OCI-LY7 (cell line): Measurements from ENCODE around the gene SLC16A10. TPM values are rescaled to one million over a fixed set of nuclear protein-coding genes. Genes with fewer than 3 reads are reported as not detected.

Experiments used
- BruUV-seq: library from RNA; stranded (reverse); fragments of 400-500 nt; replicated peaks from 2 replicates; lab custom pipeline; 2021; lab: Mats Ljungman, UMichigan
- CTCF ChIA-PET: fragments of 300-600 bp; sonication (Branson Sonifier 250); formaldehyde crosslinking; loops from one replicate; lab custom pipeline; 2022; ENCODE audit warnings: antibody characterized with exemption; ENCODE audit not compliant: unreplicated experiment; lab: Charles Lee
- POLR2A ChIA-PET: fragments of 300-600 bp; sonication (Branson Sonifier 250); formaldehyde crosslinking; loops from one replicate; lab custom pipeline; 2022; ENCODE audit warnings: antibody characterized with exemption; lab: Charles Lee
- DNase-seq: peaks from one replicate; pipeline ENCODE4 v3.0.0-alpha.2; 2015; ENCODE audit warnings: low spot score
- H2AFZ ChIP-seq: fragments of 200-600 bp; sonication (generic), shearing (Covaris generic); 2 replicates; pipeline ENCODE4 v1.6.1; 2014; ENCODE audit warnings: mild to moderate bottlenecking, antibody characterized with exemption, low read length, moderate library complexity
- H3K27ac ChIP-seq: fragments of 200-600 bp; sonication (generic); 2 replicates; pipeline ENCODE4 v1.5.1; 2014; ENCODE audit warnings: mixed run types, low read depth, mild to moderate bottlenecking, moderate library complexity, low read length, inconsistent platforms; ENCODE audit not compliant: poor library complexity, severe bottlenecking
- H3K36me3 ChIP-seq: fragments of 200-600 bp; sonication (generic); 2 replicates; pipeline ENCODE4 v1.6.1; 2014; ENCODE audit warnings: mild to moderate bottlenecking, antibody characterized with exemption, low read length, moderate library complexity, mixed read lengths; ENCODE audit not compliant: insufficient read depth
- H3K4me1 ChIP-seq: fragments of 200-600 bp; sonication (generic); 2 replicates; pipeline ENCODE4 v1.5.1; 2014; ENCODE audit warnings: mild to moderate bottlenecking, low read length; ENCODE audit not compliant: insufficient read depth, poor library complexity, severe bottlenecking
- H3K4me2 ChIP-seq: fragments of 200-600 bp; sonication (generic); 2 replicates; pipeline ENCODE4 v1.6.1; 2014; ENCODE audit warnings: mild to moderate bottlenecking, low read length
- H3K4me3 ChIP-seq: fragments of 200-600 bp; sonication (generic); 2 replicates; pipeline ENCODE4 v1.5.1; 2014; ENCODE audit warnings: mild to moderate bottlenecking, low read depth, low read length; ENCODE audit not compliant: poor library complexity, severe bottlenecking
- H3K79me2 ChIP-seq: fragments of 200-600 bp; sonication (generic); 2 replicates; pipeline ENCODE4 v1.6.1; 2016; ENCODE audit warnings: low read depth, mild to moderate bottlenecking, low read length, moderate library complexity, mixed read lengths; ENCODE audit not compliant: insufficient read depth
- H3K9me2 ChIP-seq: fragments of 200-600 bp; sonication (generic); 2 replicates; pipeline ENCODE4 v1.6.1; 2016; ENCODE audit warnings: mild to moderate bottlenecking, low read length, mixed read lengths; ENCODE audit not compliant: insufficient read depth
- H3K9me3 ChIP-seq: fragments of 200-600 bp; sonication (generic); 2 replicates; pipeline ENCODE4 v1.6.1; 2014; ENCODE audit warnings: mild to moderate bottlenecking, mixed run types, low read length, mixed read lengths
- H4K20me1 ChIP-seq: fragments of 200-600 bp; sonication (generic); 2 replicates; pipeline ENCODE4 v1.6.1; 2014; ENCODE audit warnings: mild to moderate bottlenecking, antibody characterized with exemption, low read length, moderate library complexity, mixed read lengths; ENCODE audit not compliant: insufficient read depth
- CTCF ChIP-seq: fragments of 200-600 bp; sonication (generic); conservative IDR thresholded peaks from 2 replicates; pipeline ENCODE4 v1.5.1; 2014; ENCODE audit warnings: mild to moderate bottlenecking, antibody characterized with exemption, low read length, moderate library complexity, mixed read lengths
- EZH2phosphoT487 ChIP-seq: fragments of 200-600 bp; sonication (generic); IDR thresholded peaks from 2 replicates; pipeline ENCODE4 v1.6.1; 2018; ENCODE audit warnings: low read depth, borderline replicate concordance, mild to moderate bottlenecking, mixed run types, antibody characterized with exemption, low read length, moderate library complexity, mixed read lengths
- intact Hi-C: fragments of 100-400 bp; cut with micrococcal nuclease; formaldehyde crosslinking; loops from one replicate; pipeline ENCODE4 v1.10.0; 2022; ENCODE audit not compliant: unreplicated experiment
- total RNA-seq, 2 experiments: library from RNA; depleted of rRNA in 1 of 2; stranded (reverse); fragments of >200 nt in 1 of 2; shearing (Covaris generic) in 1 of 2; gene quantifications; 2 replicates each; pipeline ENCODE4 v1.2.3, GENCODE V29; 2014 to 2022

SLC16A10 gene
- total RNA-seq, 2 experiments from 2014 or later: not detected

- DNase-seq: no peak
- Histone ChIP-seq H4K20me1 (no peaks in the 10 kb centered on the region), H2AFZ (no peak overlapping the region), H3K79me2 (peaks cover 17% of the 10 kb centered on the region; the same call in 1 of the 2 replicates), H3K9me3 (no peaks in the 10 kb centered on the region; the same call in 1 of the 2 replicates), H3K4me2 (no peak overlapping the region), H3K36me3 (peaks cover 79% of the 10 kb centered on the region), H3K27ac (no peak overlapping the region), H3K4me3 (no peak overlapping the region), H3K9me2 (no peaks in the 10 kb centered on the region), H3K4me1 (peaks cover 4% of the 10 kb centered on the region)
- intact Hi-C loops: no loop called here
- POLR2A ChIA-PET: no interaction called here
- BruUV-seq: no TSS peak
- CTCF ChIA-PET: no interaction called here
- TF ChIP-seq EZH2phosphoT487 (no peak), CTCF (no peak)
Measured at GRCh38 chr6:111267764-111268333, 180.5 kb downstream of the SLC16A10 start.

GRCh38 chr6:111269401-111269970, 182.2 kb downstream of the SLC16A10 start:
- CTCF ChIA-PET: no interaction called here
- intact Hi-C loops: no loop called here
- no peak for DNase-seq
- Histone ChIP-seq H4K20me1 (no peaks in the 10 kb centered on the region), H3K9me2 (no peaks in the 10 kb centered on the region), H3K4me1 (peaks cover 4% of the 10 kb centered on the region), H3K79me2 (peaks cover 17% of the 10 kb centered on the region; the same call in 1 of the 2 replicates), H3K9me3 (peaks cover 8% of the 10 kb centered on the region), H3K36me3 (peaks cover 87% of the 10 kb centered on the region), H2AFZ (no peak overlapping the region), H3K27ac (no peak overlapping the region), H3K4me3 (no peak overlapping the region), H3K4me2 (no peak overlapping the region)
- POLR2A ChIA-PET: no interaction called here
- no peak for TF ChIP-seq CTCF
- no peak for TF ChIP-seq EZH2phosphoT487
- no TSS peak for BruUV-seq

GRCh38 chr6:111270121-111270520, 182.8 kb downstream of the SLC16A10 start:
- H3K9me2 ChIP-seq: no peaks in the 10 kb centered on the region
- TF ChIP-seq EZH2phosphoT487: no peak
- no peak for TF ChIP-seq CTCF
- no peak for DNase-seq
- H3K4me2 ChIP-seq: no peak overlapping the region
- H3K4me1 ChIP-seq: peaks cover 4% of the 10 kb centered on the region
- no peak overlapping the region for H3K4me3 ChIP-seq
- intact Hi-C loops: no loop called here
- no peaks in the 10 kb centered on the region for H4K20me1 ChIP-seq
- peaks cover 13% of the 10 kb centered on the region for H3K9me3 ChIP-seq
- H3K27ac ChIP-seq: no peak overlapping the region
- POLR2A ChIA-PET: no interaction called here
- no TSS peak for BruUV-seq
- peaks cover 89% of the 10 kb centered on the region for H3K36me3 ChIP-seq
- H3K79me2 ChIP-seq: peaks cover 17% of the 10 kb centered on the region; the same call in 1 of the 2 replicates
- H2AFZ ChIP-seq: no peak overlapping the region
- CTCF ChIA-PET: no interaction called here
